Measurements from ENCODE around the gene SLC35D2. TPM values are rescaled to one million over a fixed set of nuclear protein-coding genes. Genes with fewer than 3 reads are reported as not detected.

SLC35D2 gene
- total RNA-seq (5.0 TPM), polyA plus RNA-seq (21.5 TPM)
- long read RNA-seq, donor 1: 0 reads
- long read RNA-seq, donor 2: 0 reads
- long read RNA-seq, donor 3, partial matches to known transcripts: 0 of 1 reads
- long read RNA-seq, donor 3, other reads (novel, unspliced or antisense): 0 of 1 reads
- long read RNA-seq, donor 4: 0 reads
- long read RNA-seq, donor 5, partial matches to known transcripts: 0 of 4 reads
- long read RNA-seq, donor 5, other reads (novel, unspliced or antisense): 0 of 4 reads
- long read RNA-seq, donor 6, partial matches to known transcripts: 0 of 1 reads
- long read RNA-seq, donor 6, other reads (novel, unspliced or antisense): 0 of 1 reads
- long read RNA-seq, donor 7, partial matches to known transcripts: 0 of 1 reads
- long read RNA-seq, donor 7, other reads (novel, unspliced or antisense): 0 of 1 reads
- long read RNA-seq, donor 8: 0 reads
- long read RNA-seq, donor 9, partial matches to known transcripts: 0 of 3 reads
- long read RNA-seq, donor 9, other reads (novel, unspliced or antisense): 0 of 3 reads
- long read RNA-seq, donor 10: 0 reads

GRCh38 chr9:96383165-96383942 lies at the start of gene SLC35D2:
SLC35D2 (minus strand) TSS chr9:96383711; CDS start chr9:96383634, 77 bp downstream.
- WGBS: 7% methylated on average over 73 of the region's 73 CpGs
- H3K27ac ChIP-seq (ENCODE audit: low read depth in 1 of 2, low read length in 1 of 2): peak within 1 kb of the TSS in 1 of 2 donors; percentile 52
- peak within 1 kb of the TSS; percentile 21 to 81 for H3K4me3 ChIP-seq (ENCODE audit: low read length in 2 of 2)
- H3K27me3 ChIP-seq (ENCODE audit: control insufficient read depth in 2 of 2, insufficient read depth in 1 of 2, low read length in 1 of 2): peaks cover 0 to 14% of the 10 kb centered on the region in 2 donors
- no peaks in the 10 kb centered on the region for H3K9me3 ChIP-seq (ENCODE audit: control insufficient read depth in 2 of 2, insufficient read depth in 1 of 2, low read length in 1 of 2)
- H3K4me1 ChIP-seq (ENCODE audit: control insufficient read depth in 2 of 2, insufficient read depth in 2 of 2, low read length in 2 of 2): peaks cover 0 to 5% of the 10 kb centered on the region in 2 donors
- DNase-seq (ENCODE audit: low read depth in 6 of 9, low spot score in 9 of 9): peak in 2 of 9 donors; percentile 4 to 14
- H3K36me3 ChIP-seq (ENCODE audit: control insufficient read depth in 2 of 2, insufficient read depth in 2 of 2, low read length in 1 of 2): peaks cover 3 to 24% of the 10 kb centered on the region in 2 donors

GRCh38 chr9:96430377-96430776 lies 46.9 kb upstream of the SLC35D2 start:
- no peak overlapping the region for H3K4me3 ChIP-seq (ENCODE audit: low read length in 2 of 2)

GRCh38 chr9:96429732-96430131 lies 46.2 kb upstream of the SLC35D2 start:
- Histone ChIP-seq H3K27ac (ENCODE audit: low read depth in 1 of 2, low read length in 1 of 2) (no peak overlapping the region), H3K4me3 (ENCODE audit: low read length in 2 of 2) (no peak overlapping the region), H3K36me3 (ENCODE audit: control insufficient read depth in 2 of 2, insufficient read depth in 2 of 2, low read length in 1 of 2) (no peaks in the 10 kb centered on the region), H3K4me1 (ENCODE audit: control insufficient read depth in 2 of 2, insufficient read depth in 2 of 2, low read length in 2 of 2) (no peaks in the 10 kb centered on the region), H3K9me3 (ENCODE audit: control insufficient read depth in 2 of 2, insufficient read depth in 1 of 2, low read length in 1 of 2) (no peaks in the 10 kb centered on the region), H3K27me3 (ENCODE audit: control insufficient read depth in 2 of 2, insufficient read depth in 1 of 2, low read length in 1 of 2) (no peaks in the 10 kb centered on the region)
- no peak for DNase-seq (ENCODE audit: low read depth in 6 of 9, low spot score in 9 of 9)

More at GRCh38 chr9:96430377-96430776, 46.9 kb upstream of the SLC35D2 start:
- H3K36me3 ChIP-seq (ENCODE audit: control insufficient read depth in 2 of 2, insufficient read depth in 2 of 2, low read length in 1 of 2): no peaks in the 10 kb centered on the region
- no peaks in the 10 kb centered on the region for H3K27me3 ChIP-seq (ENCODE audit: control insufficient read depth in 2 of 2, insufficient read depth in 1 of 2, low read length in 1 of 2)
- H3K27ac ChIP-seq (ENCODE audit: low read depth in 1 of 2, low read length in 1 of 2): no peak overlapping the region
- DNase-seq (ENCODE audit: low read depth in 6 of 9, low spot score in 9 of 9): no peak
- 95% methylated on average over 2 of the region's 2 CpGs for WGBS
- H3K9me3 ChIP-seq (ENCODE audit: control insufficient read depth in 2 of 2, insufficient read depth in 1 of 2, low read length in 1 of 2): no peaks in the 10 kb centered on the region
- no peaks in the 10 kb centered on the region for H3K4me1 ChIP-seq (ENCODE audit: control insufficient read depth in 2 of 2, insufficient read depth in 2 of 2, low read length in 2 of 2)

- WGBS: 57% methylated on average over 4 of the region's 4 CpGs
- no peak overlapping the region for H3K4me3 ChIP-seq (ENCODE audit: low read length in 2 of 2)
- H3K4me1 ChIP-seq (ENCODE audit: control insufficient read depth in 2 of 2, insufficient read depth in 2 of 2, low read length in 2 of 2): peaks cover 0 to under 1% of the 10 kb centered on the region in 2 donors
- no peaks in the 10 kb centered on the region for H3K36me3 ChIP-seq (ENCODE audit: control insufficient read depth in 2 of 2, insufficient read depth in 2 of 2, low read length in 1 of 2)
- no peak for DNase-seq (ENCODE audit: low read depth in 6 of 9, low spot score in 9 of 9)
- H3K27me3 ChIP-seq (ENCODE audit: control insufficient read depth in 2 of 2, insufficient read depth in 1 of 2, low read length in 1 of 2): no peaks in the 10 kb centered on the region
- no peak overlapping the region for H3K27ac ChIP-seq (ENCODE audit: low read depth in 1 of 2, low read length in 1 of 2)
- no peaks in the 10 kb centered on the region for H3K9me3 ChIP-seq (ENCODE audit: control insufficient read depth in 2 of 2, insufficient read depth in 1 of 2, low read length in 1 of 2)
These were observed 42.1 kb upstream of the SLC35D2 start for GRCh38 chr9:96425500-96426169.

GRCh38 chr9:96423985-96424336 lies 40.5 kb upstream of the SLC35D2 start:
- no peak overlapping the region for H3K27ac ChIP-seq (ENCODE audit: low read depth in 1 of 2, low read length in 1 of 2)
- 97% methylated on average over 6 of the region's 6 CpGs for WGBS
- H3K36me3 ChIP-seq (ENCODE audit: control insufficient read depth in 2 of 2, insufficient read depth in 2 of 2, low read length in 1 of 2): no peaks in the 10 kb centered on the region
- no peaks in the 10 kb centered on the region for H3K27me3 ChIP-seq (ENCODE audit: control insufficient read depth in 2 of 2, insufficient read depth in 1 of 2, low read length in 1 of 2)
- no peak overlapping the region for H3K4me3 ChIP-seq (ENCODE audit: low read length in 2 of 2)
- DNase-seq (ENCODE audit: low read depth in 6 of 9, low spot score in 9 of 9): no peak
- peaks cover 0 to 5% of the 10 kb centered on the region in 2 donors for H3K4me1 ChIP-seq (ENCODE audit: control insufficient read depth in 2 of 2, insufficient read depth in 2 of 2, low read length in 2 of 2)
- no peaks in the 10 kb centered on the region for H3K9me3 ChIP-seq (ENCODE audit: control insufficient read depth in 2 of 2, insufficient read depth in 1 of 2, low read length in 1 of 2)

- Histone ChIP-seq H3K27ac (ENCODE audit: low read depth in 1 of 2, low read length in 1 of 2) (no peak overlapping the region), H3K36me3 (ENCODE audit: control insufficient read depth in 2 of 2, insufficient read depth in 2 of 2, low read length in 1 of 2) (no peaks in the 10 kb centered on the region), H3K4me3 (ENCODE audit: low read length in 2 of 2) (no peak overlapping the region), H3K9me3 (ENCODE audit: control insufficient read depth in 2 of 2, insufficient read depth in 1 of 2, low read length in 1 of 2) (no peaks in the 10 kb centered on the region), H3K4me1 (ENCODE audit: control insufficient read depth in 2 of 2, insufficient read depth in 2 of 2, low read length in 2 of 2) (peaks cover 0 to 5% of the 10 kb centered on the region in 2 donors), H3K27me3 (ENCODE audit: control insufficient read depth in 2 of 2, insufficient read depth in 1 of 2, low read length in 1 of 2) (no peaks in the 10 kb centered on the region)
- 97% methylated on average over 8 of the region's 8 CpGs for WGBS
- DNase-seq (ENCODE audit: low read depth in 6 of 9, low spot score in 9 of 9): no peak
These were observed 39.9 kb upstream of the SLC35D2 start for GRCh38 chr9:96423322-96423984.

GRCh38 chr9:96420468-96421219 lies 37.1 kb upstream of the SLC35D2 start:
- no peaks in the 10 kb centered on the region for H3K9me3 ChIP-seq (ENCODE audit: control insufficient read depth in 2 of 2, insufficient read depth in 1 of 2, low read length in 1 of 2)
- 80% methylated on average over 6 of the region's 6 CpGs for WGBS
- peaks cover 4 to 11% of the 10 kb centered on the region in 2 donors for H3K4me1 ChIP-seq (ENCODE audit: control insufficient read depth in 2 of 2, insufficient read depth in 2 of 2, low read length in 2 of 2)
- H3K36me3 ChIP-seq (ENCODE audit: control insufficient read depth in 2 of 2, insufficient read depth in 2 of 2, low read length in 1 of 2): no peaks in the 10 kb centered on the region
- DNase-seq (ENCODE audit: low read depth in 6 of 9, low spot score in 9 of 9): peak in 1 of 9 donors; percentile 45
- peak overlapping the region; percentile 3 to 31 for H3K27ac ChIP-seq (ENCODE audit: low read depth in 1 of 2, low read length in 1 of 2)
- no peaks in the 10 kb centered on the region for H3K27me3 ChIP-seq (ENCODE audit: control insufficient read depth in 2 of 2, insufficient read depth in 1 of 2, low read length in 1 of 2)
- H3K4me3 ChIP-seq (ENCODE audit: low read length in 2 of 2): no peak overlapping the region

- no peaks in the 10 kb centered on the region for H3K9me3 ChIP-seq (ENCODE audit: control insufficient read depth in 2 of 2, insufficient read depth in 1 of 2, low read length in 1 of 2)
- WGBS: 80% methylated on average over 2 of the region's 2 CpGs
- H3K4me3 ChIP-seq (ENCODE audit: low read length in 2 of 2): peak overlapping the region; percentile 90 to 99
- no peaks in the 10 kb centered on the region for H3K27me3 ChIP-seq (ENCODE audit: control insufficient read depth in 2 of 2, insufficient read depth in 1 of 2, low read length in 1 of 2)
- peaks cover 4 to 12% of the 10 kb centered on the region in 2 donors for H3K4me1 ChIP-seq (ENCODE audit: control insufficient read depth in 2 of 2, insufficient read depth in 2 of 2, low read length in 2 of 2)
- DNase-seq (ENCODE audit: low read depth in 6 of 9, low spot score in 9 of 9): no peak
- peak overlapping the region in 1 of 2 donors; percentile 40 for H3K27ac ChIP-seq (ENCODE audit: low read depth in 1 of 2, low read length in 1 of 2)
- no peaks in the 10 kb centered on the region for H3K36me3 ChIP-seq (ENCODE audit: control insufficient read depth in 2 of 2, insufficient read depth in 2 of 2, low read length in 1 of 2)
These were observed 36.1 kb upstream of the SLC35D2 start for GRCh38 chr9:96419691-96419969.
